GM19395 (cell line): ENCODE data around the gene AKAP9.
"Not testable (repeated sequence)": the region's sequence is repeated elsewhere in the genome, so short reads cannot be mapped to it uniquely, and the experiment has no call there.

Experiments used
- ATAC-seq: cut with Tn5 transposase; IDR thresholded peaks from one replicate; pipeline ENCODE4 v1.9.1; 2021; ENCODE audit warnings: mild to moderate bottlenecking, moderate library complexity; ENCODE audit not compliant: unreplicated experiment

Gene AKAP9

DNA sequence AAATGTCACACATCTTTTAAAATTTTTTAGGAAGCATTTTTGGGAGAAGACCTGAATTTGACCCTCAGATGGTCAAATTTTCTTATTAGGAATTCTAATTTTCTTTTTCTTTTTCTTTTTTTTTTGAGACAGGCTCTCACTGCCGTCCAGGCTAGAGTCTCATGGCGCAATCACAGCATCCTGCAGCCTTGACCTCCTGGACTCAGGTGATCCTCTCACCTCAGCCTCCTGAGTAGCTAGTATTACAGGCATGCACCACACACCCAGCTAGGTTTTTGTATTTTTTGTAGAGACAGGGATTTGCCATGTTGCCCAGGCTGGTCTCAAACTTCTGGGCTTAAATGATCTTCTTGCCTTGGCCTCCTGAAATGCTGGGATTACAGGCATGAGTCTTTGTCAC lies 65.4 kb downstream of the AKAP9 start:
- no peak for ATAC-seq

DNA sequence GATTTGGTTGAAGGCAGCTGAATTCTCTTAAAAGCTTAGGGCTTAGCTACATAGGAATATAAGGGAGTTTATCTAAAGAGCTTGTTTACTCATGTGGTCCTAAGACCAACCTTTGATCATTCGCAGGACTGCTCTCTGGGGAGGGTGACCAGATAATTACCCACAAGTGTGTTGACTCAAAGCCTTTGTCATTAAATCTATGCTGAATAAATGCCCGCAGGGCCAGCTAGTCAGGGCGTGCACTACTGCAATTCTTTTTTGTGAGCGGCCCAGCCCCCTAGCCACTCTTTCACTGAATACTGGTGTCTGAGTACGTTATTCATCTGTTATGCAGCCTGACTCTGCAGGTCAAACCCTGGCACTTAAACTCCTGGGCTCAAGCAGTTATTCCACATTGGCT lies 69.6 kb downstream of the AKAP9 start:
- ATAC-seq = no peak

DNA sequence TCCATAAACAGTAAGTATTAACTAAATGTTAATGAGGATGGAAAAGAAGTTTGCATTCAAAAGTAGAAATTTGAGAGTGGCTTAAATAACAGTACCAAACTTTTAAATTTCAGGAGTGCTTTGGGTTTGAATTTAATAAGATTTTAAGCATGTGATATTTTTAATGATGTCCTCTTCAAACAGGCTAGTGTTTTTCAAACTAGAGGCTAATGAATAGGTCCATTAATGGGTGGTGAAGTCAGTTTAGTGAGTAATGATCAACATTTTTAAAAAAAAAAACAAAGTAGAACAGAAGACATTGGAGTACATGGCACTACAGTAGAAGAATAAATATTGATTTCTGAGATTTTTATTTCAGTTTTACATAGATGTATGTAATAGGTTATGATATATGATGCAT lies 72.9 kb downstream of the AKAP9 start:
- ATAC-seq = no peak

DNA sequence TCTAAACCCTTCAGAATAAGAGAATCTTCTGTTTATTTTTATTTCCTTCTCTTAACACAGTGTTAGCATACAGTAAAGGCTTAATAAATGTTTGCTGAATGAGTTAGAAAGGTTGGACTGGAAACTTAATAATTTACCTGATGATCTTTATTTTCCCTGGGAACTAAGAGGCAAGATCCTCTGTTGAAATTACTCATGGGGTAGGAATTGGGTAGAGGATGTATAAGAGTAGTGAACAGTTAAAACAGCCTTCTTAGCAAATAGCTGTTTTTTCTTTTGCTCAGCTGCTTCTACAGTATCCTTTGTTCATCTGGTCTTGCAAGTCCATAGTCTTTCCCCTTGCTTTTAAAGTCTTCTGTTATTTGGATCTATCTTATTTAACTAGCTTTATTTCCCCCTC lies 80.0 kb downstream of the AKAP9 start:
- no peak for ATAC-seq

DNA sequence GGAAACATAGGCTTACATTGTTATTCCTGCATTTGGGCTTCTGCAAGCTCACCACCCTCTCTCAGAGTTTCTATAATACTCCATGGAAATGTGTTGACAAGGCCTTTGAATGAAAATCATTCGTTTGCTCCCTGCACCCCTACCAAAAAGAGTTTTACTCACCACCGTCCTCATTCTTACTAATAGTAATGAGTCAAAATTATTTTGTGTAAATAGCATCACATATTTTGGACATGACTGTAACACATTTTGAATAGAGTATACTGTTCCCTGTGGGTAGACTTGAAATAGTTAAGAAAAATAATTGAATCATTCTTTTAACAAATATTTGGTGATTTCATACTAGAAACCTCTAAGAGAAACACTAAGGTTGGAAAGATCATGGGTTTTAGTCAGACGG lies 84.6 kb downstream of the AKAP9 start:
- no peak for ATAC-seq

DNA sequence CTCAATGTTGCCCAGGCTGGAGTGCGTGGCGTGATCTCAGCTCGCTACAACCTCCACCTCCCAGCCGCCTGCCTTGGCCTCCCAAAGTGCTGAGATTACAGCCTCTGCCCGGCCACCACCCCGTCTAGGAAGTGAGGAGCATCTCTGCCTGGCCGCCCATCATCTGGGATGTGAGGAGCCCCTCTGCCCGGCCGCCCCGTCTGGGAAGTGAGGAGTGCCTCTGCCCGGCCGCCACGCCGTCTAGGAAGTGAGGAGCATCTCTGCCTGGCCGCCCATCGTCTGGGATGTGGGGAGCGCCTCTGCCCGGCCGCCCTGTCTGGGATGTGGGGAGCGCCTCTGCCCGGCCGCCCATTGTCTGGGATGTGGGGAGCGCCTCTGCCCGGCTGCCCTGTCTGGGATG lies 86.0 kb downstream of the AKAP9 start:
- not testable (repeated sequence) for ATAC-seq

DNA sequence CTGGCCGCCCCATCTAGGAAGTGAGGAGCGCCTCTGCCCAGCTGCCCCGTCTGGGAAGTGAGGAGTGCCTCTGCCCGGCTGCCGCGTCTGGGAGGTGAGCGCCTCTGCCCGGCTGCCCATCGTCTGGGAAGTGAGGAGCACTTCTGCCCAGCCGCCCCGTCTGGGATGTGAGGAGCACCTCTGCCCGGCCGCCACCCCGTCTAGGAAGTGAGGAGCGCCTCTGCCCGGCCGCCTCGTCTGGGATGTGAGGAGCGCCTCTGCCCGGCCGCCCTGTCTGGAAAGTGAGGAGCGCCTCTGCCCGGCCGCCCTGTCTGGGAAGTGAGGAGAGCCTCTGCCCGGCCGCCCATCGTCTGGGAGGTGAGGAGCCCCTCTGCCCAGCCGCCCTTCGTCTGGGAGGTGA lies 86.5 kb downstream of the AKAP9 start:
- ATAC-seq = not testable (repeated sequence)

DNA sequence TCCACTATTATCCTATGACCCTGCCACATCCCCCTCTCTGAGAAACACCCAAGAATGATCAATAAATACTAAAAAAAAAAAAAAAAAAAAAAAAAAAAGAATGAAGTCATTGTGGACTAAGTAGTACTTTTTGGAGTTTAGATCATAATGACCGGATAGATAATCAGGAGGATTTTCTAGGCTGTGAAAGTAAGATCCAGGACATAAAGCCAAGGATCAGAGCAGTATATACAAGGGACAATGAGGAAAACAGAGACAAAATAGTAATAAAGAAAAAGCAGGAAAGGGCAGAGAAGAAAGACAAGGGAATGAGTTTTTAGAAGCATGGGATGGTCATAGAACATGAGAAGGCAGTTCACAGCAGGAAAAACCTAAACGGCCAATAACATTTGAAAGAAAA lies 87.6 kb downstream of the AKAP9 start:
- no peak for ATAC-seq

DNA sequence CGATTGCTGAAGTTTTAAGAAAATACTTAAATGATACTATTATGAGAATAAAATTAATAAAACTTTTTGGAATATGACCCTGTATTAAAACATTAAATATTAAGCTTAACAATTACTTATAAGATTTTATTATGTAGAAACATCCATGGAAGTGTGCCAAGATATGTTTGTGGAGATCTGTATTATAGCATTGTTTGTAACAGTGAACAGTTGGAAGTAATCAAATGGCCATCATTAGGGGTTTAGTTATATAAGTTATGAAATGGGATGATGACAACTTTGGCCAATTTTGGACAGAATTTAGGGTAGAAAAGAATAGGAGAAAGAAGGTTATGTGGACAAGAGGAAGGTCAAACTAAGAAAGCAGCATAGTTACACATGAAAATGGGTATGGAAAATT lies 88.0 kb downstream of the AKAP9 start:
- no peak for ATAC-seq

DNA sequence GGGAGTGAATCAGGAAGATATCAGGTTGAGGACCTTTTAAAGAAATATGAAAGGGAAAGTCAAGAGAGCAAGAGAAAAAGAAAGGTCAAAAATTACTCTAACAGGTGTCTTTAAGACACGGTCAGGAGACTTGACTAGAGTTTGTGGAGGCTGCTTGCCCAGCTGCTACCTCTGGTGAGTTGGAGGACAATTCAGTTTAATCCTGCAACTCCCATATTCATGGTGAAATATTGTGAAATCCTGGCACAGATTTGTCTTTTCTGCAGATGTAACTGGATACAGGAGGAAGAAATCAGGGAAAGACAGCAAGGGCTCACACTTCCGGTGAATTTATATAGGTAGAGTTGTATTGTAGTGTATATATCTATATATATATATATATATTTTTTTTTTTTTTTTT lies 93.5 kb downstream of the AKAP9 start:
- ATAC-seq = no peak

DNA sequence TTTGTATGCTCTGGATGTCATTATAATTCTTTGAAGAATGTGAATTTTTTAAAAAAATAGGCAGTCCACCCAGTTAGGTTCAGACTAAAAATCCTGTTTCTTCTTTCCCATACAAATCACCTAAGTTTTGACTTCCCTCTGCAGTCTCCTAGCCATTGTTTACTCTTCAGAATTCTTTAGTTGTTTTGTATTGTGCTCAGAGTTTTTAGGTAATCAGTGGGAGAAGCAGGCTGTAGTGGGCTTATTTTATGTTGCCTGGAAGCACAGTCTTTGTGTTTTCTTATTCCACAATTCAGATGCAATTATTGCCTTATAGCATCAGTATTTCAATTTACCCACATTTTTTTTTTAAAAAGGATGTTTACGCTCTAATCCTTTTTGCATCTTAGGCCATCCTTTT lies 94.9 kb downstream of the AKAP9 start:
- ATAC-seq = no peak

DNA sequence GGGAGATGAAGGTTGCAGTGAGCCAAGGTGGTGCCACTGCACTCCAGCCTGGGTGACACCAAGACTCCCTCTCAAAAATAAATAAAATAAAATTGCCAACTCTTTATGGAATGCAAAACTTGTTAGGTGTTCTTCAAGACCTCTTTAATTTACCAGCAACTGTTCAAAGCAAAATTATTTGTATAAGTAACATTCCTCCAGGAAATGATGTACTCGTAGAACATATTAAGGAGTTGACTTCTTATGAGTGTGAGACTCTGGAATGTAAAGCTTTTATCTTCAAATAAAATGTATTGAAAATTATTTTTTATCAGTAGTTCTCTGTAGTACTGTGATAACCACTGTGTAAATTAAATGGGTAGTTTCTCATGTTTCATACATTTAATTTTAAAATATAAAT lies 99.2 kb downstream of the AKAP9 start:
- ATAC-seq = no peak

DNA sequence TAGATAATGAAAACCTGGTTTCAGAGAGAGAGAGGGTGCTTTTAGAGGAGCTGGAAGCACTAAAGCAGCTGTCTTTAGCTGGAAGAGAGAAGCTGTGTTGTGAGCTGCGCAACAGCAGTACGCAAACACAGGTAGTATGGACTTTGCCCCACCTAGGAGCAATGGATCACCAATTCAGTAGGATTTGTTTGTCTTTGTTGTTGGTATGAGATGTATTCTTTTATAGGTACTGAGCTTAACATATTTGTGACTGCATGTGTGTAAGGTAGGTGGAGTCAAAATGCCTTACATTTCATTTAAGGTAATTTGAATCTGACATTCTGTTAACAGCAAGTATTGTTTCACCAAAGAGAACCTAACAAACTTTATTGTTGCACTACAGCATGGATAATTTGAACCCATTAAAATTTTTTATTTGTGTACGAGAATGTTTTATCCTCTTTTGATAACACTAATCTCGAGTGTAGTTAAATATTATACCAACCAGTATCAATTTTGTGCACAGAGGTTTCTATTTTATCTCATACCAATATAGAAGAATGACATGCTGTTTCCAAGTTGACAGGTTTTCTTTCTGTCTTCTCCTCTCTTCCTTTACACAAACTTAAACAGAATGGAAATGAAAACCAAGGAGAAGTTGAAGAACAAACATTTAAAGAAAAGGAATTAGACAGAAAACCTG lies 101.5 kb downstream of the AKAP9 start:
- no peak for ATAC-seq

DNA sequence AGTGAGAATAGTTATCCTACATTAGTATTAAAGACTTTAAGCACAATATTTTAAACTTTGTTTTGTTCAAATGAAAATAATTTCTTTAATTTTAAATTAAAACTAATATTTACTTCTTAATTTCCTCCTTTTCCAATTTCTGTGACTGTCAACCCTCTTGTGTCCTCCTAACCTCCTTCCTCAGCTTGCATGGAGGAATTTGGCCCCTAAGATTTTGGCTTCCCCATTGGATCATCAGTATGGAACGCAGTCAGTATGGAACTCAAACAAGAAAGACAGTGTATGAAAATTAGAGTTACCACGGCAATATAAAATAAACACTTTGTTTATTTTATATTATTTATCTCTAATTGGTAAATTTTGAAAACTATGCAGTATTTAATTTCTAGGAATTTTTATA lies 102.4 kb downstream of the AKAP9 start:
- ATAC-seq = no peak

DNA sequence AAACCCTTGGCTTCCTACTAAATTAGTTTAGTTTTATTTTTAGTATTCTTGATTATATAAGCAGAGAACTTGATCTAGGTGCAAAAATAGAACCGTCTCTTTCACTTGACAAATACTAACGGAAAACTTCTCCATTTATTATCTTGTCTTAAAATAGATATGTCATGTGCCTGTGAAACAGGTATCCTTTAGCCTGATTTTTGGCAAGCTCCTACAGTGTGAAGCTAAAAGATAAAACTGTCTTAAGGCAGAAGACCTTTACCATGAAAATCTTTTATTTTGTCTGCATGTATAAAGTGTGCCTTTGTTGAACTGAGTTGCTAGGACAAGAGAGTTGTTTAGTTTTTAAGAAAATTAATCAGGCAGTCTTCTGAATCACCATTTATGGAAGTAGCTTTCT lies 103.0 kb downstream of the AKAP9 start:
- ATAC-seq = no peak

DNA sequence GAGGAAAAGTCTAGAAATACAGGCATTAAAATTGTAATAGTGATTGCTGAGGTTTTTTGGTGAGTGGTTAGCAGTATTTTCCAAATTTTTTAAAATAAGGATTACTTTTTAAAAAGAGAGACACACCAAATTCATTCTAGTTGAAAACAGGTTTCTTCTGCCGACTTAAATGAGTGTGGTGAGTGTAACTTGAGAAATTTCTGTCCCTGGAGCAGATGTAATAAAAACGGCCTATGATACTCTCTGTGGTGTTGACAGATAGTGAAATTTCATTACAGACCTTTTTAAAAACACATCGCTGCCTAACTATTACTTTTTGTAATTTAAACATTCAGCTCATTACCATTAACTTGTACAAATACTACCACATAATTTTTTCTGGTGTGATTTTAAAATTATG lies 103.5 kb downstream of the AKAP9 start:
- no peak for ATAC-seq

DNA sequence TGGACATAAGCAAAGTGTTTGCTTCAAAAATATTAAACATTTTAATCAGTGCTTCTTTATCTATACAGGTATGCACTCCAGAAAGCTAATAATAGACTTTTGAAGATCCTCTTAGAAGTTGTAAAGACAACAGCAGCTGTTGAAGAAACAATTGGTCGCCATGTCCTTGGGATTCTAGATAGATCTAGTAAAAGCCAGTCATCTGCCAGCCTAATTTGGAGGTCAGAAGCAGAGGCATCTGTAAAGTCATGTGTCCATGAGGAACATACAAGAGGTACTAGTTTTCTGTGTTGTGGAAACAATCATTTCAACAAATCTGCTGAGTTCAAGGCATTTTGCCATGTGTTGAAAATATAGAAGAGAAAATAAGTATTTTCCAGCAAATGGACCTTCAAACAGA lies 104.3 kb downstream of the AKAP9 start:
- no peak for ATAC-seq

DNA sequence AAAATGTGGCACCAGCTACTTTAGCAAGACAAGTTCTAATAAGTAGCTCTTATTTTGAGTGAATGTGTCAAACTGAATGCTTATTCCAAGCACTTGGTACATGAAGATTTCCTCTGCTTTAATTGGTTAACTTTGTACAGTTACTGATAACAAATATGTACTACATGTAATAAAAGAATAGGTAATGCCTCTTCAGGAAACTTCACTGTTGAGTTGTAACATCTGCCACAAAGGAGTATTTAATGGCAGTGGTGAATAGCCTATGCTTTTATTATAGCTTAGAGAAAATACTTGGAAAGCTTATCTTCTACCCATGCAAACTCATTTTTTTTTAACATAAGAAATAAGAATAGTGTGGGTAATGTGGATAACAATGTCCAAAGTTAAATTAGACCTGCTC lies 111.0 kb downstream of the AKAP9 start:
- no peak for ATAC-seq

DNA sequence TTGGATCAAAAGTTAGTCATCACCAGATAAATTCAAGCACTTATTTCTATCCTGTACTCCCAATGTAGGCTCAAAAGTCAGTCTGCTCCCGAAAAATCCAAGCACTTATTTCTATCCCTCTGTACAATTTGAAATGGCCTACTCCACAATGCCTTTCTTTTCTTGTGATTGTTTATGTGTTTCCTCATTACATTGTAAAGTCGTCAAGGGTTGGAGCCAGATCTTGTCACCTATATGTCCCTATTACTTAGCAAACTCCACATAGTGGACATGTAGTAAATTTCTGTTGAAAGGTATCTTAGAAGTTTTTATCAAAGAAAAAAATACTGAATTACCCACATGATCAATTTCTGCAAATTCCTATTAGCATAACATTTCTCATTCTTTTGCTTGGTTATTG lies 111.5 kb downstream of the AKAP9 start:
- no peak for ATAC-seq

DNA sequence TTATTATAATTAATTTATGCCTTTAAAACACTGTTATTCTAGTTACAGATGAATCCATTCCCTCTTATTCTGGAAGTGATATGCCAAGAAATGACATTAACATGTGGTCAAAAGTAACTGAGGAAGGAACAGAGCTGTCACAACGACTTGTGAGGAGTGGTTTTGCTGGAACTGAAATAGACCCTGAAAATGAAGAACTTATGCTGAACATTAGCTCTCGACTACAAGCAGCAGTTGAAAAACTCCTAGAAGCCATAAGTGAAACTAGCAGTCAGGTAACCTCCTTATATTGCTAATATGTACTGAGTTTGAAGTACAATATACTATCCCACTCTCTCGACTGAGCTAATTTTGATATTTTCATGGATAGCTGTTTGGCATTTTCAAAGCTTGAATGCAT lies 112.0 kb downstream of the AKAP9 start:
- ATAC-seq = no peak

DNA sequence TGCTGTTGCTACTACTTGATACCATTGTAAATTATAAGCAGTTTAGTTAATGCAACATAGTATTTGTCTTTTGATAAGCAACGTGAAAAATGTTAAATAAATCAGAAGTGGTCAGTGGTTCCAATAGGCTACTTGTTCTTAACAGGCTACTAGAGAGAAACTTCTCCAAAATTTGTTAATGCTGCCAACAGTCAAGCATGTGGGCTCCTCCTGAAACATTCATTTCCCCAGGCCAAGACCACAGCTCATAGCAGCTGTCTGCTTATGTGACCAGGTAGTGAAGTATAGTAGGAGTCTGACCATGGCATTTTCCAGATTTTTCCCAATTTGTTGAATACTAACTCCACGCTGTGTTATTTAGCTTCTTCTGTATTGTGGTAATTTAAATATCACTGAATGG lies 112.7 kb downstream of the AKAP9 start:
- ATAC-seq = no peak

DNA sequence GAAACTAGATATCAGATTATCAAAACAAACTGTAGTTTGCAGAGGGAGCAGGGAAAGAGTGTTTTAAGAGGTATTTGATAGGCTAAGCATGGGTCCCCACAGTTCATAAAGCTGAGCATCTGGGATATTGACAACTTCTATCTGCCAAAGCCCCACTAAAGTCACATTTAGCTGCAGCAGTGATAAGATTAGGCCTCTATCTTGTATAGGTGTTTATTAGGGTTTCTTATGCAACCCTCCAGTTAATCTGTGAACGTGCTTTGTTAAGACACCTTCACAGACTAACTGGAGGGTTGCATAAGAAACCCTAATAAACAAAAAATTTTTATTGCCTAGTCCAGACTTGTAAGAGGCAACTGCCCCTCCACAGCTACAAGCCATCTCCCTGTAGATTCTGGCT lies 115.6 kb downstream of the AKAP9 start:
- ATAC-seq = no peak

DNA sequence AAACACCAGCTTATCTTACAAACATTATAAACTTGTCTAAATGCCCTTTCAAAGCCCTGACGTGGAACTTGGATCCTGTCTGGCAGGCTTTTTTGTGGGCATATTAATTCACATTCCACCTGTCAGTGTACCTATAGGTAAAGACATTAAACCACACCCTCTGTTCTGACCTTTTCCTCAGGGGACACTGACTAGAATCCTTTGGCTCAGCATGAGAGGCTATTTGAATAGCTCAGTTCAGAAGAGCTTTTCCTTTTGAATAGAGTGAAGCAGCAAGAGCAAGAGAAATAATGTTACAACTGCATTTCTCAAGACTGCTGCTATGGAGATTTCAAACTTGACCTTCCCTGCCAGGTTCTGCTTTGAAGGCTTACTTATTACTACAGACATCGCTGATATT lies 116.7 kb downstream of the AKAP9 start:
- no peak for ATAC-seq

DNA sequence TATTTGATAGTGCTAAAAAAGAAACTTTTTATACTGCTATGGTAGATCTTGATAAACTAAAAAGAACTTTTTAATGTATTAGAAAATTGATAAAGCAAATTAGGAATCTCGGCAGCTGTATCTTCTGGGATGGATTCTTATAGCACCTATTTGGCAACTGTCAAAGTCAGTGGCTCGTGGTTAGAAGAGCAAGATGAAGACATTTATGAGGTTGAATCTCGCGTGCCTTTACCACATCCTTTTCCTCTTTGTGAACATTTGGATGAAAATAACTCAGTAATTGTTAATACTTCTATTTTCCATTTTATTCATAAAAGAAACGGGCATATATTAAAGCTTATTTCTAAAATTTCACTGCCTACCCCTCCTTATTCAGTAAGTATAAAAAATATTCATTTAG lies 117.4 kb downstream of the AKAP9 start:
- ATAC-seq = no peak
